Measurements from ENCODE around the gene ATP6V0B. TPM values are rescaled to one million over a fixed set of nuclear protein-coding genes. Genes with fewer than 3 reads are reported as not detected.

Gene ATP6V0B
- total and polyA plus RNA-seq, 9 of the 15 experiments (the other 6 are each of a cell fraction or from before 2014, with no cell fraction given), result 137 to 328 (median 220) TPM

GRCh38 chr1:43978551-43979260 lies 3.9 kb downstream of the ATP6V0B start, which contains the start of gene B4GALT2 (continued):
- TF ChIP-seq CHAMP1 (IDR thresholded peaks at IDR 0.05) (no peak), DNMT1 (IDR thresholded peaks at IDR 0.05) (peak; percentile 55; the same call in 1 of the 2 replicates), PRMT5 (CRISPR knock-in tag; IDR thresholded peaks at IDR 0.05) (no peak), ELK3 (CRISPR knock-in tag; IDR thresholded peaks at IDR 0.05) (no peak), BRF1 (IDR thresholded peaks at IDR 0.05; ENCODE audit: borderline replicate concordance, extremely low read depth, insufficient read length) (no peak), PHF21A (IDR thresholded peaks at IDR 0.05; ENCODE audit: borderline replicate concordance, low read depth) (peak; percentile 57; the same call in 1 of the 2 replicates), MCM5 (IDR thresholded peaks at IDR 0.05; ENCODE audit: low read depth) (no peak), ZNF76 (CRISPR knock-in tag; IDR thresholded peaks at IDR 0.05; ENCODE audit: borderline replicate concordance) (no peak), ZNF766 (CRISPR knock-in tag; conservative IDR thresholded peaks at IDR 0.05) (peak; percentile 84), ZNF586 (CRISPR knock-in tag; conservative IDR thresholded peaks at IDR 0.05) (no peak), FOXK2 (conservative IDR thresholded peaks at IDR 0.05 in 1 of 2, IDR thresholded peaks at IDR 0.05 in 1 of 2; ENCODE audit: low read depth in 2 of 2) (no peak), CBFA2T2 (conservative IDR thresholded peaks at IDR 0.05) (0 out of 2 replicates have a peak, but pooled peaks have one; percentile 6), TFAM (CRISPR knock-in tag; conservative IDR thresholded peaks at IDR 0.05) (no peak), POLR2A (conservative IDR thresholded peaks at IDR 0.05) (peak; percentile 58), HNRNPK (IDR thresholded peaks at IDR 0.05; ENCODE audit: low read depth, low read length, poor library complexity, severe bottlenecking) (no peak), ZBTB11 (CRISPR knock-in tag; IDR thresholded peaks at IDR 0.05) (peak in 1 of 3 experiments; percentile 84; a peak in 2 of 6 replicates), SRSF1 (IDR thresholded peaks at IDR 0.05; ENCODE audit: low read depth, low read length) (no peak), JUNB (CRISPR knock-in tag; conservative IDR thresholded peaks at IDR 0.05) (no peak)

Measured in K562 (cell line).